ENCODE data around the gene CAMTA1. TPM values are rescaled to one million over a fixed set of nuclear protein-coding genes. Genes with fewer than 3 reads are reported as not detected.

CAMTA1 gene
- total and polyA plus RNA-seq, 9 of the 15 experiments (the other 6 are each of a cell fraction or from before 2014, with no cell fraction given) = 43.9 to 161 (median 65.9) TPM

DNA sequence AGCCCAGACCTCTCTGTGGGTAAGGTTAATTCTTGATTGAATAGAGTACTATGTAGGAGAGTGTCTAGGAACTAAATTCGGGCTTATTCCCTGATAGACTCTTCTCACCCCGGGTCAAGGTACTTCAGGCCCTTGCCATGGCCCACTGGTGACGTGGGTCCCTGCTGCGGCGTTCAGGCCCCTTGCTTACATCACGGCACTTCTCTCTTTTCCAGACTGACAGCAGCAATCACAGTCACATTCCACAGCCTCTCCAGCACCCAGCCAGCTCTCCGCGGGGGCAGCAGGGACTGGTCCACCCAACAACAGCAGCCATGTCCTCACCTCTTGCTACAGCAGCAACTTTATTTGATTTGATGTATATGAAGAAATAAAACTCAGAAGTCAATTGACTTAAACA lies 584.6 kb downstream of the CAMTA1 start:
- Histone ChIP-seq H2AFZ (ENCODE audit: low read depth, low read length) (no peak overlapping the region), H3K27me3 (ENCODE audit: control insufficient read depth in 2 of 2, insufficient read depth in 2 of 2, low read length in 2 of 2) (peaks cover 18 to 48% of the 10 kb centered on the region in 2 experiments), H3K9ac (ENCODE audit: insufficient read depth in 1 of 2, low read depth in 2 of 2, low read length in 2 of 2) (no peak overlapping the region), H3K4me3 (no peak overlapping the region), H3K79me2 (ENCODE audit: control insufficient read depth, insufficient read depth, low read length) (no peaks in the 10 kb centered on the region), H3K9me1 (ENCODE audit: control insufficient read depth, insufficient read depth, low read length) (peaks cover 11% of the 10 kb centered on the region), H3K36me3 (ENCODE audit: control insufficient read depth, insufficient read depth, low read length) (no peaks in the 10 kb centered on the region), H4K20me1 (replicated peaks; ENCODE audit: control insufficient read depth, insufficient read depth, low read length) (no peaks in the 10 kb centered on the region; the same call in 1 of the 2 replicates), H3K9me3 (replicated peaks; ENCODE audit: control insufficient read depth, insufficient read depth, low read depth, low read length) (no peaks in the 10 kb centered on the region), H3K4me1 (replicated peaks in 1 of 2; ENCODE audit: control insufficient read depth in 2 of 2, insufficient read depth in 2 of 2, low read length in 2 of 2) (no peaks in the 10 kb centered on the region; a peak in 2 of 5 replicates), H3K4me2 (ENCODE audit: insufficient read depth, low read length) (no peak overlapping the region), H3K27ac (ENCODE audit: extremely low read depth, low read depth, low read length) (no peak overlapping the region)
- DNase-seq (ENCODE audit: extremely low read depth in 1 of 4, low spot score in 3 of 4) (no peak), FAIRE-seq (no peak), ATAC-seq (no peak)
- intact Hi-C loops (cut with micrococcal nuclease) (no loop called here), in situ Hi-C loops (cut with MboI) (no loop called here)
- CTCF ChIA-PET (ENCODE audit: low intra/inter-chr PET ratio) = no interaction called here
- POLR2A ChIA-PET = interaction anchor here (1.0 kb wide), 1 partner anchor 10 kb away, joined by 3 read pairs; no protein-coding TSS in a partner anchor
- BruUV-seq (replicated peaks) = no TSS peak
- 0% methylated on average over 8 of the region's 8 CpGs for WGBS (ENCODE audit: insufficient coverage, low coverage, missing lambda C conversion rate)
- TF ChIP-seq TFAM (CRISPR knock-in tag; conservative IDR thresholded peaks at IDR 0.05) (no peak), SRSF7 (optimal IDR thresholded peaks at IDR 0.05; ENCODE audit: low read depth, low read length) (no peak), RBM17 (IDR thresholded peaks at IDR 0.05; ENCODE audit: borderline replicate concordance, low read depth, low read length) (no peak)
- TF ChIP-seq, protein P1, sequence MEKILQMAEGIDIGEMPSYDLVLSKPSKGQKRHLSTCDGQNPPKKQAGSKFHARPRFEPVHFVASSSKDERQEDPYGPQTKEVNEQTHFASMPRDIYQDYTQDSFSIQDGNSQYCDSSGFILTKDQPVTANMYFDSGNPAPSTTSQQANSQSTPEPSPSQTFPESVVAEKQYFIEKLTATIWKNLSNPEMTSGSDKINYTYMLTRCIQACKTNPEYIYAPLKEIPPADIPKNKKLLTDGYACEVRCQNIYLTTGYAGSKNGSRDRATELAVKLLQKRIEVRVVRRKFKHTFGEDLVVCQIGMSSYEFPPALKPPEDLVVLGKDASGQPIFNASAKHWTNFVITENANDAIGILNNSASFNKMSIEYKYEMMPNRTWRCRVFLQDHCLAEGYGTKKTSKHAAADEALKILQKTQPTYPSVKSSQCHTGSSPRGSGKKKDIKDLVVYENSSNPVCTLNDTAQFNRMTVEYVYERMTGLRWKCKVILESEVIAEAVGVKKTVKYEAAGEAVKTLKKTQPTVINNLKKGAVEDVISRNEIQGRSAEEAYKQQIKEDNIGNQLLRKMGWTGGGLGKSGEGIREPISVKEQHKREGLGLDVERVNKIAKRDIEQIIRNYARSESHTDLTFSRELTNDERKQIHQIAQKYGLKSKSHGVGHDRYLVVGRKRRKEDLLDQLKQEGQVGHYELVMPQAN (IDR thresholded peaks at IDR 0.05; ENCODE audit: borderline replicate concordance) = no peak
- TF ChIP-seq, protein P2, sequence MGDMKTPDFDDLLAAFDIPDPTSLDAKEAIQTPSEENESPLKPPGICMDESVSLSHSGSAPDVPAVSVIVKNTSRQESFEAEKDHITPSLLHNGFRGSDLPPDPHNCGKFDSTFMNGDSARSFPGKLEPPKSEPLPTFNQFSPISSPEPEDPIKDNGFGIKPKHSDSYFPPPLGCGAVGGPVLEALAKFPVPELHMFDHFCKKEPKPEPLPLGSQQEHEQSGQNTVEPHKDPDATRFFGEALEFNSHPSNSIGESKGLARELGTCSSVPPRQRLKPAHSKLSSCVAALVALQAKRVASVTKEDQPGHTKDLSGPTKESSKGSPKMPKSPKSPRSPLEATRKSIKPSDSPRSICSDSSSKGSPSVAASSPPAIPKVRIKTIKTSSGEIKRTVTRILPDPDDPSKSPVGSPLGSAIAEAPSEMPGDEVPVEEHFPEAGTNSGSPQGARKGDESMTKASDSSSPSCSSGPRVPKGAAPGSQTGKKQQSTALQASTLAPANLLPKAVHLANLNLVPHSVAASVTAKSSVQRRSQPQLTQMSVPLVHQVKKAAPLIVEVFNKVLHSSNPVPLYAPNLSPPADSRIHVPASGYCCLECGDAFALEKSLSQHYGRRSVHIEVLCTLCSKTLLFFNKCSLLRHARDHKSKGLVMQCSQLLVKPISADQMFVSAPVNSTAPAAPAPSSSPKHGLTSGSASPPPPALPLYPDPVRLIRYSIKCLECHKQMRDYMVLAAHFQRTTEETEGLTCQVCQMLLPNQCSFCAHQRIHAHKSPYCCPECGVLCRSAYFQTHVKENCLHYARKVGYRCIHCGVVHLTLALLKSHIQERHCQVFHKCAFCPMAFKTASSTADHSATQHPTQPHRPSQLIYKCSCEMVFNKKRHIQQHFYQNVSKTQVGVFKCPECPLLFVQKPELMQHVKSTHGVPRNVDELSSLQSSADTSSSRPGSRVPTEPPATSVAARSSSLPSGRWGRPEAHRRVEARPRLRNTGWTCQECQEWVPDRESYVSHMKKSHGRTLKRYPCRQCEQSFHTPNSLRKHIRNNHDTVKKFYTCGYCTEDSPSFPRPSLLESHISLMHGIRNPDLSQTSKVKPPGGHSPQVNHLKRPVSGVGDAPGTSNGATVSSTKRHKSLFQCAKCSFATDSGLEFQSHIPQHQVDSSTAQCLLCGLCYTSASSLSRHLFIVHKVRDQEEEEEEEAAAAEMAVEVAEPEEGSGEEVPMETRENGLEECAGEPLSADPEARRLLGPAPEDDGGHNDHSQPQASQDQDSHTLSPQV (IDR thresholded peaks at IDR 0.05) = no peak
- TF ChIP-seq, protein P3, sequence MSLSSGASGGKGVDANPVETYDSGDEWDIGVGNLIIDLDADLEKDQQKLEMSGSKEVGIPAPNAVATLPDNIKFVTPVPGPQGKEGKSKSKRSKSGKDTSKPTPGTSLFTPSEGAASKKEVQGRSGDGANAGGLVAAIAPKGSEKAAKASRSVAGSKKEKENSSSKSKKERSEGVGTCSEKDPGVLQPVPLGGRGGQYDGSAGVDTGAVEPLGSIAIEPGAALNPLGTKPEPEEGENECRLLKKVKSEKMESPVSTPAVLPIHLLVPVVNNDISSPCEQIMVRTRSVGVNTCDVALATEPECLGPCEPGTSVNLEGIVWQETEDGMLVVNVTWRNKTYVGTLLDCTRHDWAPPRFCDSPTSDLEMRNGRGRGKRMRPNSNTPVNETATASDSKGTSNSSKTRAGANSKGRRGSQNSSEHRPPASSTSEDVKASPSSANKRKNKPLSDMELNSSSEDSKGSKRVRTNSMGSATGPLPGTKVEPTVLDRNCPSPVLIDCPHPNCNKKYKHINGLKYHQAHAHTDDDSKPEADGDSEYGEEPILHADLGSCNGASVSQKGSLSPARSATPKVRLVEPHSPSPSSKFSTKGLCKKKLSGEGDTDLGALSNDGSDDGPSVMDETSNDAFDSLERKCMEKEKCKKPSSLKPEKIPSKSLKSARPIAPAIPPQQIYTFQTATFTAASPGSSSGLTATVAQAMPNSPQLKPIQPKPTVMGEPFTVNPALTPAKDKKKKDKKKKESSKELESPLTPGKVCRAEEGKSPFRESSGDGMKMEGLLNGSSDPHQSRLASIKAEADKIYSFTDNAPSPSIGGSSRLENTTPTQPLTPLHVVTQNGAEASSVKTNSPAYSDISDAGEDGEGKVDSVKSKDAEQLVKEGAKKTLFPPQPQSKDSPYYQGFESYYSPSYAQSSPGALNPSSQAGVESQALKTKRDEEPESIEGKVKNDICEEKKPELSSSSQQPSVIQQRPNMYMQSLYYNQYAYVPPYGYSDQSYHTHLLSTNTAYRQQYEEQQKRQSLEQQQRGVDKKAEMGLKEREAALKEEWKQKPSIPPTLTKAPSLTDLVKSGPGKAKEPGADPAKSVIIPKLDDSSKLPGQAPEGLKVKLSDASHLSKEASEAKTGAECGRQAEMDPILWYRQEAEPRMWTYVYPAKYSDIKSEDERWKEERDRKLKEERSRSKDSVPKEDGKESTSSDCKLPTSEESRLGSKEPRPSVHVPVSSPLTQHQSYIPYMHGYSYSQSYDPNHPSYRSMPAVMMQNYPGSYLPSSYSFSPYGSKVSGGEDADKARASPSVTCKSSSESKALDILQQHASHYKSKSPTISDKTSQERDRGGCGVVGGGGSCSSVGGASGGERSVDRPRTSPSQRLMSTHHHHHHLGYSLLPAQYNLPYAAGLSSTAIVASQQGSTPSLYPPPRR (CRISPR knock-in tag; IDR thresholded peaks at IDR 0.05; ENCODE audit: borderline replicate concordance) = no peak
